ENCODE data around the gene TPSB2. TPM values are rescaled to one million over a fixed set of nuclear protein-coding genes. Genes with fewer than 3 reads are reported as not detected.

Gene TPSB2
- total RNA-seq, 1 experiment from 2014 or later = 0.44 TPM

DNA sequence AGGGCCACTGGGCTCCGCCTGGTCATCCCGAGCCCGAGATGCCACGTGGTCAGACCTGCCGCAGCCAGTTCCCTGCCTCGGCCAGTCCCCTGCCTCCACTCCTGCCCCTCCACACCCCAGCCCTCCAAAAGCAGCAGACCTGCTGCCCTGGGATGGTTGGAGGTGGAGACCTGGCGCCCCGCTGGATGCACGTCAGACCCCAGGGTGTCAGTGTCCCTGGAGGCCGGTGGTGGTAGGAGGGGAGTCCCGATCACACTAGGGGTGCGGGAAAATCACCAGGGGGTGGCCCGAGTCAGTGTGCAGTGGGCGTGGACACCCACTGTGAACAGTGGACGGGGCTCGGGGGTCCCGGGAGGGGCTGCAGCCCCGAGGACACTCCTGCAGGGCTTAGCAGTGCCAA, 31.8 kb downstream of the TPSB2 start:
- Mint-ChIP-seq H3K9me3 (no peaks in the 10 kb centered on the region), H3K27ac (no peak overlapping the region), H3K36me3 (peaks cover 6% of the 10 kb centered on the region; the same call in 1 of the 2 replicates), H3K27me3 (ENCODE audit: low read depth) (no peaks in the 10 kb centered on the region), H3K4me3 (no peak overlapping the region), H3K4me1 (no peaks in the 10 kb centered on the region)
- DNase-seq (ENCODE audit: low spot score) (no peak), ATAC-seq (no peak)
- ChIA-PET POLR2A (no interaction called here), CTCF (no interaction called here)
- TF ChIP-seq USF2 (CRISPR knock-in tag; IDR thresholded peaks at IDR 0.05) (no peak), CBFB (CRISPR knock-in tag; IDR thresholded peaks at IDR 0.05; ENCODE audit: low read depth) (no peak), ATF3 (CRISPR knock-in tag; conservative IDR thresholded peaks at IDR 0.05) (no peak), ZNF219 (CRISPR knock-in tag; IDR thresholded peaks at IDR 0.05; ENCODE audit: borderline replicate concordance) (no peak), EMX1 (CRISPR knock-in tag; IDR thresholded peaks at IDR 0.05) (no peak), ZNF671 (CRISPR knock-in tag; IDR thresholded peaks at IDR 0.05) (no peak), GABPB1 (CRISPR knock-in tag; IDR thresholded peaks at IDR 0.05) (no peak), NR2C2 (CRISPR knock-in tag; IDR thresholded peaks at IDR 0.05) (no peak), TEAD1 (CRISPR knock-in tag; IDR thresholded peaks at IDR 0.05) (no peak), MLX (CRISPR knock-in tag; IDR thresholded peaks at IDR 0.05) (no peak), ATF1 (CRISPR knock-in tag; IDR thresholded peaks at IDR 0.05) (no peak), GRHL2 (CRISPR knock-in tag; IDR thresholded peaks at IDR 0.05; ENCODE audit: insufficient replicate concordance, severe bottlenecking) (no peak), RELA (CRISPR knock-in tag; IDR thresholded peaks at IDR 0.05; ENCODE audit: borderline replicate concordance) (no peak)
- TF ChIP-seq, protein P1, sequence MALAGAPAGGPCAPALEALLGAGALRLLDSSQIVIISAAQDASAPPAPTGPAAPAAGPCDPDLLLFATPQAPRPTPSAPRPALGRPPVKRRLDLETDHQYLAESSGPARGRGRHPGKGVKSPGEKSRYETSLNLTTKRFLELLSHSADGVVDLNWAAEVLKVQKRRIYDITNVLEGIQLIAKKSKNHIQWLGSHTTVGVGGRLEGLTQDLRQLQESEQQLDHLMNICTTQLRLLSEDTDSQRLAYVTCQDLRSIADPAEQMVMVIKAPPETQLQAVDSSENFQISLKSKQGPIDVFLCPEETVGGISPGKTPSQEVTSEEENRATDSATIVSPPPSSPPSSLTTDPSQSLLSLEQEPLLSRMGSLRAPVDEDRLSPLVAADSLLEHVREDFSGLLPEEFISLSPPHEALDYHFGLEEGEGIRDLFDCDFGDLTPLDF (CRISPR knock-in tag; IDR thresholded peaks at IDR 0.05) = no peak
- TF ChIP-seq, protein P2, sequence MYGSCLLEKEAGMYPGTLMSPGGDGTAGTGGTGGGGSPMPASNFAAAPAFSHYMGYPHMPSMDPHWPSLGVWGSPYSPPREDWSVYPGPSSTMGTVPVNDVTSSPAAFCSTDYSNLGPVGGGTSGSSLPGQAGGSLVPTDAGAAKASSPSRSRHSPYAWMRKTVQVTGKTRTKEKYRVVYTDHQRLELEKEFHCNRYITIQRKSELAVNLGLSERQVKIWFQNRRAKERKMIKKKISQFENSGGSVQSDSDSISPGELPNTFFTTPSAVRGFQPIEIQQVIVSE (CRISPR knock-in tag; IDR thresholded peaks at IDR 0.05; ENCODE audit: borderline replicate concordance) = no peak
- TF ChIP-seq, protein P3, sequence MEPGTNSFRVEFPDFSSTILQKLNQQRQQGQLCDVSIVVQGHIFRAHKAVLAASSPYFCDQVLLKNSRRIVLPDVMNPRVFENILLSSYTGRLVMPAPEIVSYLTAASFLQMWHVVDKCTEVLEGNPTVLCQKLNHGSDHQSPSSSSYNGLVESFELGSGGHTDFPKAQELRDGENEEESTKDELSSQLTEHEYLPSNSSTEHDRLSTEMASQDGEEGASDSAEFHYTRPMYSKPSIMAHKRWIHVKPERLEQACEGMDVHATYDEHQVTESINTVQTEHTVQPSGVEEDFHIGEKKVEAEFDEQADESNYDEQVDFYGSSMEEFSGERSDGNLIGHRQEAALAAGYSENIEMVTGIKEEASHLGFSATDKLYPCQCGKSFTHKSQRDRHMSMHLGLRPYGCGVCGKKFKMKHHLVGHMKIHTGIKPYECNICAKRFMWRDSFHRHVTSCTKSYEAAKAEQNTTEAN (CRISPR knock-in tag; IDR thresholded peaks at IDR 0.05) = no peak
- TF ChIP-seq, protein P4, sequence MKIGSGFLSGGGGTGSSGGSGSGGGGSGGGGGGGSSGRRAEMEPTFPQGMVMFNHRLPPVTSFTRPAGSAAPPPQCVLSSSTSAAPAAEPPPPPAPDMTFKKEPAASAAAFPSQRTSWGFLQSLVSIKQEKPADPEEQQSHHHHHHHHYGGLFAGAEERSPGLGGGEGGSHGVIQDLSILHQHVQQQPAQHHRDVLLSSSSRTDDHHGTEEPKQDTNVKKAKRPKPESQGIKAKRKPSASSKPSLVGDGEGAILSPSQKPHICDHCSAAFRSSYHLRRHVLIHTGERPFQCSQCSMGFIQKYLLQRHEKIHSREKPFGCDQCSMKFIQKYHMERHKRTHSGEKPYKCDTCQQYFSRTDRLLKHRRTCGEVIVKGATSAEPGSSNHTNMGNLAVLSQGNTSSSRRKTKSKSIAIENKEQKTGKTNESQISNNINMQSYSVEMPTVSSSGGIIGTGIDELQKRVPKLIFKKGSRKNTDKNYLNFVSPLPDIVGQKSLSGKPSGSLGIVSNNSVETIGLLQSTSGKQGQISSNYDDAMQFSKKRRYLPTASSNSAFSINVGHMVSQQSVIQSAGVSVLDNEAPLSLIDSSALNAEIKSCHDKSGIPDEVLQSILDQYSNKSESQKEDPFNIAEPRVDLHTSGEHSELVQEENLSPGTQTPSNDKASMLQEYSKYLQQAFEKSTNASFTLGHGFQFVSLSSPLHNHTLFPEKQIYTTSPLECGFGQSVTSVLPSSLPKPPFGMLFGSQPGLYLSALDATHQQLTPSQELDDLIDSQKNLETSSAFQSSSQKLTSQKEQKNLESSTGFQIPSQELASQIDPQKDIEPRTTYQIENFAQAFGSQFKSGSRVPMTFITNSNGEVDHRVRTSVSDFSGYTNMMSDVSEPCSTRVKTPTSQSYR (CRISPR knock-in tag; IDR thresholded peaks at IDR 0.05) = no peak
- TF ChIP-seq, protein P5, sequence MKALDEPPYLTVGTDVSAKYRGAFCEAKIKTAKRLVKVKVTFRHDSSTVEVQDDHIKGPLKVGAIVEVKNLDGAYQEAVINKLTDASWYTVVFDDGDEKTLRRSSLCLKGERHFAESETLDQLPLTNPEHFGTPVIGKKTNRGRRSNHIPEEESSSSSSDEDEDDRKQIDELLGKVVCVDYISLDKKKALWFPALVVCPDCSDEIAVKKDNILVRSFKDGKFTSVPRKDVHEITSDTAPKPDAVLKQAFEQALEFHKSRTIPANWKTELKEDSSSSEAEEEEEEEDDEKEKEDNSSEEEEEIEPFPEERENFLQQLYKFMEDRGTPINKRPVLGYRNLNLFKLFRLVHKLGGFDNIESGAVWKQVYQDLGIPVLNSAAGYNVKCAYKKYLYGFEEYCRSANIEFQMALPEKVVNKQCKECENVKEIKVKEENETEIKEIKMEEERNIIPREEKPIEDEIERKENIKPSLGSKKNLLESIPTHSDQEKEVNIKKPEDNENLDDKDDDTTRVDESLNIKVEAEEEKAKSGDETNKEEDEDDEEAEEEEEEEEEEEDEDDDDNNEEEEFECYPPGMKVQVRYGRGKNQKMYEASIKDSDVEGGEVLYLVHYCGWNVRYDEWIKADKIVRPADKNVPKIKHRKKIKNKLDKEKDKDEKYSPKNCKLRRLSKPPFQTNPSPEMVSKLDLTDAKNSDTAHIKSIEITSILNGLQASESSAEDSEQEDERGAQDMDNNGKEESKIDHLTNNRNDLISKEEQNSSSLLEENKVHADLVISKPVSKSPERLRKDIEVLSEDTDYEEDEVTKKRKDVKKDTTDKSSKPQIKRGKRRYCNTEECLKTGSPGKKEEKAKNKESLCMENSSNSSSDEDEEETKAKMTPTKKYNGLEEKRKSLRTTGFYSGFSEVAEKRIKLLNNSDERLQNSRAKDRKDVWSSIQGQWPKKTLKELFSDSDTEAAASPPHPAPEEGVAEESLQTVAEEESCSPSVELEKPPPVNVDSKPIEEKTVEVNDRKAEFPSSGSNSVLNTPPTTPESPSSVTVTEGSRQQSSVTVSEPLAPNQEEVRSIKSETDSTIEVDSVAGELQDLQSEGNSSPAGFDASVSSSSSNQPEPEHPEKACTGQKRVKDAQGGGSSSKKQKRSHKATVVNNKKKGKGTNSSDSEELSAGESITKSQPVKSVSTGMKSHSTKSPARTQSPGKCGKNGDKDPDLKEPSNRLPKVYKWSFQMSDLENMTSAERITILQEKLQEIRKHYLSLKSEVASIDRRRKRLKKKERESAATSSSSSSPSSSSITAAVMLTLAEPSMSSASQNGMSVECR (CRISPR knock-in tag; IDR thresholded peaks at IDR 0.05; ENCODE audit: borderline replicate concordance) = no peak
